ENCODE results near the gene CHST3. TPM values are rescaled to one million over a fixed set of nuclear protein-coding genes. Genes with fewer than 3 reads are reported as not detected.

Gene CHST3
- total and polyA plus RNA-seq, 10 of the 15 experiments (the other 5 are each of a cell fraction or from before 2014, with no cell fraction given) = 0.03 to 0.50 (median 0.05) TPM; not detected in 2

DNA sequence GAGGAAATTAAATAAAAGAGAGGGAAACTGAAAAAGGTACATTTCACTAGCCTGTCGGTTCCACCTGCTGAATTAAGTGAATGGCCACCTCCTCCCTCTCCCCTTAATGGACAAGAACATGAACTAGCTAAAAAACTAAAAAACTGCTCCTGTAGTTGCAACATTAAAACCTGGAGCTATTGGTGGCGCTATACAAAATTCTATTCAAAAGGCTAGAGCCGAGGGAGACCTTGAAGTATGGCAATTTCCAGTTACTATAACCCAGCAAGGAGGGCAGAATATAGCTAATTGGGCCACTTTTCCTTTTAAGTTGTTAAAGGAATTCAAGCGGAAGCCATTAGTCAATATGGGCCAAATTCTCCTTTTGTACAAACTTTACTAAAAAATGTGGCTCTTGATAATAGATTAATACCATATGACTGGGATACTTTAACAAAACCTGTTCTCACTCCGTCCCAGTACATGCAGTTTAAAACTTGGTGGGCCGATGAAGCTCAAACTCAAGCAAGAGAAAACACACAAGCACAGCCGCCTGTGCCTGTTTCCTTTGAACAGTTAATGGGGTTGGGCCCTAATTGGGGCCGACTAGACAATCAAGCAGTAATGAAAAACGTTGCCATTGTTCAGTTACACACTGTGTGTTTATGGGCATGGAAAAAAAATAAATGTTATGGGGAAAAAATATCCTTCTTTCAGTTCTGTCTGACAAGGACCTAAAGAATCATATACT lies 6.5 kb upstream of the CHST3 start:
- Histone ChIP-seq H3K4me1 (ENCODE audit: control insufficient read depth, insufficient read depth, low read length) (no peaks in the 10 kb centered on the region), H2AFZ (ENCODE audit: control insufficient read depth, low read depth, low read length) (no peak overlapping the region), H3K9me3 (replicated peaks; ENCODE audit: control insufficient read depth, insufficient read depth, low read length) (no peaks in the 10 kb centered on the region; the same call in 2 of the 3 replicates), H3K9ac (ENCODE audit: control insufficient read depth, insufficient read depth, low read length) (no peak overlapping the region), H3K27me3 (replicated peaks in 1 of 2; ENCODE audit: control insufficient read depth in 2 of 2, insufficient read depth in 2 of 2, low read length in 1 of 2) (peaks cover 0 to 3% of the 10 kb centered on the region in 2 experiments; a peak in 1 of 4 replicates), H3K4me2 (ENCODE audit: control insufficient read depth, insufficient read depth) (no peak overlapping the region), H3K4me3 (no peak overlapping the region), H3K27ac (ENCODE audit: control insufficient read depth, insufficient read depth) (no peak overlapping the region), H3K36me3 (ENCODE audit: control insufficient read depth in 2 of 2, insufficient read depth in 2 of 2, low read length in 1 of 2) (no peaks in the 10 kb centered on the region), H4K20me1 (ENCODE audit: control insufficient read depth, insufficient read depth) (no peaks in the 10 kb centered on the region), H3K79me2 (ENCODE audit: control insufficient read depth, insufficient read depth, low read length) (no peaks in the 10 kb centered on the region)
- BruUV-seq (replicated peaks) = no TSS peak
- ChIA-PET CTCF (interaction anchor here (0.8 to 11.2 kb wide), 19 partner anchors 11 to 379 kb away, joined by 3 to 214 read pairs (median 4); no protein-coding TSS in a partner anchor), POLR2A (interaction anchor here (0.9 kb wide), 1 partner anchor 38 kb away, joined by 3 read pairs; no protein-coding TSS in a partner anchor), RAD21 (ENCODE audit: unreplicated experiment) (interaction anchor here (0.6 to 10.5 kb wide), 11 partner anchors 9 to 173 kb away, joined by 3 to 127 read pairs (median 3); no protein-coding TSS in a partner anchor), SMC1A (ENCODE audit: uncharacterized antibody, unreplicated experiment) (interaction anchor here (0.6 to 8.0 kb wide), 17 partner anchors 16 to 382 kb away, joined by 3 to 101 read pairs (median 4); no protein-coding TSS in a partner anchor)
- intact Hi-C loops (cut with micrococcal nuclease; ENCODE audit: unreplicated experiment) = loop anchor here (2.0 kb wide), 1 partner anchor 383 kb away; no protein-coding TSS in a partner anchor
- ATAC-seq (no peak), FAIRE-seq (no peak), DNase-seq (ENCODE audit: low read depth, low spot score) (no peak)
- WGBS (ENCODE audit: insufficient coverage, insufficient replicate concordance, low lambda C conversion rate, missing lambda C conversion rate) = 46% methylated on average over 9 of the region's 9 CpGs
- TF ChIP-seq ZNF24 (IDR thresholded peaks at IDR 0.05) = no peak
- TF ChIP-seq ATF7 (IDR thresholded peaks at IDR 0.05; ENCODE audit: low read depth) = no peak
- in situ Hi-C loops (cut with MboI) = loop anchor here (5.0 kb wide), 1 partner anchor 90 kb away; no protein-coding TSS in a partner anchor

DNA sequence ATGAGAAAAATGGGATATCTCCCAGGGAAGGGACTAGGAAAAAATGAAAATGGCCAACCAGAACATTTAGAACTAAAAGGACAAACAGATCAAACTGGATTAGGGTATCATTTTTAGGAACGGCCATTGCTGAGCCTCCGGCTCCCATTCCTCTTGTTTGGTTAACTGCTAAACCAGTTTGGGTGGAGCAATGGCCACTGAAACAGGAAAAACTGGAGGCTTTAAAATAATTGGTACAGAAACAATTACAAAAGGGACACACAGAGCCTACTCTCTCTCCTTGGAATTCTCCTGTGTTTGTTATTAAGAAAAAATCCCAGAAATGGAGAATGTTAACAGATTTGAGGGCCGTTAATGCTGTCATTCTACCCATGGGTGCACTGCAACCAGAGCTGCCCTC lies 4.7 kb upstream of the CHST3 start:
- Histone ChIP-seq H3K4me3 (no peak overlapping the region), H4K20me1 (ENCODE audit: control insufficient read depth, insufficient read depth) (no peaks in the 10 kb centered on the region), H3K9me3 (replicated peaks; ENCODE audit: control insufficient read depth, insufficient read depth, low read length) (no peaks in the 10 kb centered on the region; the same call in 2 of the 3 replicates), H3K27ac (ENCODE audit: control insufficient read depth, insufficient read depth) (no peak overlapping the region), H3K36me3 (ENCODE audit: control insufficient read depth in 2 of 2, insufficient read depth in 2 of 2, low read length in 1 of 2) (no peaks in the 10 kb centered on the region), H2AFZ (ENCODE audit: control insufficient read depth, low read depth, low read length) (no peak overlapping the region), H3K79me2 (ENCODE audit: control insufficient read depth, insufficient read depth, low read length) (no peaks in the 10 kb centered on the region), H3K9ac (ENCODE audit: control insufficient read depth, insufficient read depth, low read length) (no peak overlapping the region), H3K4me1 (ENCODE audit: control insufficient read depth, insufficient read depth, low read length) (no peaks in the 10 kb centered on the region), H3K27me3 (replicated peaks in 1 of 2; ENCODE audit: control insufficient read depth in 2 of 2, insufficient read depth in 2 of 2, low read length in 1 of 2) (no peaks in the 10 kb centered on the region; a peak in 2 of 4 replicates), H3K4me2 (ENCODE audit: control insufficient read depth, insufficient read depth) (no peak overlapping the region)
- no peak for ATAC-seq
- no peak for DNase-seq (ENCODE audit: low read depth, low spot score)
- FAIRE-seq = no peak
- intact Hi-C loops (cut with micrococcal nuclease; ENCODE audit: unreplicated experiment) = no loop called here
- 89% methylated on average over 3 of the region's 3 CpGs for WGBS (ENCODE audit: insufficient coverage, insufficient replicate concordance, low lambda C conversion rate, missing lambda C conversion rate)
- CTCF ChIA-PET = interaction anchor here (0.7 to 11.2 kb wide), 3 partner anchors 87 to 379 kb away, joined by 3 to 214 read pairs (median 3); no protein-coding TSS in a partner anchor
- in situ Hi-C loops (cut with MboI) = loop anchor here (5.0 kb wide), 1 partner anchor 88 kb away; no protein-coding TSS in a partner anchor
- SMC1A ChIA-PET (ENCODE audit: uncharacterized antibody, unreplicated experiment) = interaction anchor here (0.7 to 8.0 kb wide), 5 partner anchors 13 to 89 kb away, joined by 3 to 101 read pairs (median 3); no protein-coding TSS in a partner anchor
- no TSS peak for BruUV-seq (replicated peaks)
- POLR2A ChIA-PET = no interaction called here
- RAD21 ChIA-PET (ENCODE audit: unreplicated experiment) = interaction anchor here (10.5 kb wide), 1 partner anchor 89 kb away, joined by 127 read pairs; no protein-coding TSS in a partner anchor
- TF ChIP-seq PAX8 (IDR thresholded peaks at IDR 0.05) = no peak
- no peak for TF ChIP-seq ZBED1 (IDR thresholded peaks at IDR 0.05; ENCODE audit: borderline replicate concordance)
- no peak for TF ChIP-seq MYB (IDR thresholded peaks at IDR 0.05; ENCODE audit: borderline replicate concordance, low read depth, low read length)
- TF ChIP-seq, protein P1, sequence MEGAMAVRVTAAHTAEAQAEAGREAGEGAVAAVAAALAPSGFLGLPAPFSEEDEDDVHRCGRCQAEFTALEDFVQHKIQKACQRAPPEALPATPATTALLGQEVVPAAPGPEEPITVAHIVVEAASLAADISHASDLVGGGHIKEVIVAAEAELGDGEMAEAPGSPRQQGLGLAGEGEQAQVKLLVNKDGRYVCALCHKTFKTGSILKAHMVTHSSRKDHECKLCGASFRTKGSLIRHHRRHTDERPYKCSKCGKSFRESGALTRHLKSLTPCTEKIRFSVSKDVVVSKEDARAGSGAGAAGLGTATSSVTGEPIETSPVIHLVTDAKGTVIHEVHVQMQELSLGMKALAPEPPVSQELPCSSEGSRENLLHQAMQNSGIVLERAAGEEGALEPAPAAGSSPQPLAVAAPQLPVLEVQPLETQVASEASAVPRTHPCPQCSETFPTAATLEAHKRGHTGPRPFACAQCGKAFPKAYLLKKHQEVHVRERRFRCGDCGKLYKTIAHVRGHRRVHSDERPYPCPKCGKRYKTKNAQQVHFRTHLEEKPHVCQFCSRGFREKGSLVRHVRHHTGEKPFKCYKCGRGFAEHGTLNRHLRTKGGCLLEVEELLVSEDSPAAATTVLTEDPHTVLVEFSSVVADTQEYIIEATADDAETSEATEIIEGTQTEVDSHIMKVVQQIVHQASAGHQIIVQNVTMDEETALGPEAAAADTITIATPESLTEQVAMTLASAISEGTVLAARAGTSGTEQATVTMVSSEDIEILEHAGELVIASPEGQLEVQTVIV (IDR thresholded peaks at IDR 0.05; ENCODE audit: borderline replicate concordance, partially characterized antibody) = no peak
- no peak for TF ChIP-seq ZNF622 (IDR thresholded peaks at IDR 0.05)
- TF ChIP-seq, protein P2, sequence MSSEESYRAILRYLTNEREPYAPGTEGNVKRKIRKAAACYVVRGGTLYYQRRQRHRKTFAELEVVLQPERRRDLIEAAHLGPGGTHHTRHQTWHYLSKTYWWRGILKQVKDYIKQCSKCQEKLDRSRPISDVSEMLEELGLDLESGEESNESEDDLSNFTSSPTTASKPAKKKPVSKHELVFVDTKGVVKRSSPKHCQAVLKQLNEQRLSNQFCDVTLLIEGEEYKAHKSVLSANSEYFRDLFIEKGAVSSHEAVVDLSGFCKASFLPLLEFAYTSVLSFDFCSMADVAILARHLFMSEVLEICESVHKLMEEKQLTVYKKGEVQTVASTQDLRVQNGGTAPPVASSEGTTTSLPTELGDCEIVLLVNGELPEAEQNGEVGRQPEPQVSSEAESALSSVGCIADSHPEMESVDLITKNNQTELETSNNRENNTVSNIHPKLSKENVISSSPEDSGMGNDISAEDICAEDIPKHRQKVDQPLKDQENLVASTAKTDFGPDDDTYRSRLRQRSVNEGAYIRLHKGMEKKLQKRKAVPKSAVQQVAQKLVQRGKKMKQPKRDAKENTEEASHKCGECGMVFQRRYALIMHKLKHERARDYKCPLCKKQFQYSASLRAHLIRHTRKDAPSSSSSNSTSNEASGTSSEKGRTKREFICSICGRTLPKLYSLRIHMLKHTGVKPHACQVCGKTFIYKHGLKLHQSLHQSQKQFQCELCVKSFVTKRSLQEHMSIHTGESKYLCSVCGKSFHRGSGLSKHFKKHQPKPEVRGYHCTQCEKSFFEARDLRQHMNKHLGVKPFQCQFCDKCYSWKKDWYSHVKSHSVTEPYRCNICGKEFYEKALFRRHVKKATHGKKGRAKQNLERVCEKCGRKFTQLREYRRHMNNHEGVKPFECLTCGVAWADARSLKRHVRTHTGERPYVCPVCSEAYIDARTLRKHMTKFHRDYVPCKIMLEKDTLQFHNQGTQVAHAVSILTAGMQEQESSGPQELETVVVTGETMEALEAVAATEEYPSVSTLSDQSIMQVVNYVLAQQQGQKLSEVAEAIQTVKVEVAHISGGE (CRISPR knock-in tag; IDR thresholded peaks at IDR 0.05) = no peak

Data from GM12878 (cell line).